NB4 (cell line): ENCODE measurements around the gene GALNT2.

Source experiments
- DNase-seq: peaks from one replicate; pipeline ENCODE4 v3.0.0; 2010; ENCODE audit warnings: low read depth
- H3K4me3 ChIP-seq: one replicate; pipeline ENCODE4 v1.5.1; 2011; ENCODE audit warnings: mild to moderate bottlenecking, low read depth, low read length, moderate library complexity
- MYC ChIP-seq: IDR thresholded peaks from 2 replicates; pipeline ENCODE4 v1.6.1; 2011; ENCODE audit warnings: low read depth, low read length
- POLR2A ChIP-seq: IDR thresholded peaks from 2 replicates; pipeline ENCODE4 v1.6.1; 2011; ENCODE audit warnings: mild to moderate bottlenecking; ENCODE audit not compliant: insufficient read length; ENCODE audit errors: extremely low read depth
- TF ChIP-seq, protein P1 (sequence below): IDR thresholded peaks from one replicate; pipeline ENCODE4 v1.5.1; 2012; ENCODE audit warnings: low read depth, low read length
- TF ChIP-seq, protein P2 (sequence below): IDR thresholded peaks from 2 replicates; pipeline ENCODE4 v1.6.1; 2011; ENCODE audit warnings: low read depth, low read length

Gene GALNT2

DNA sequence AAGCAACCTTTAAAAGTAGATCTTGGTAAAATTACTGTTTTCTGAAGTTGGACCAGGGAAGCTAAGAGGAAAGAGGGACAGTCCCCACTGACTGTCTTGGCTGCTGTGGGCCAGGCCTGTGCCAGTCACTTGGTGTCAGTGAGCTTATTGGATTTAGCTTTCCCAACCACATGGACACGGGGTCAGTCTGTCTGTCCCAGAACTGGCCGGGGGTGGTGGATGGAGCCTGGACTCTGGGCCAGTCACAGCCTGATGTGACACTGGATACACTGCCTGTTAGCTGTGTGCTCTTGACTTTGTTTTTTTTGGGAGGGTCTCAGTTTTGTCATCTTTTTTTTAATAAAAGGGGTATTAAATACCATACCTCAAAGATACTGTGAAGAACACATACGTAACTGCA lies 96.7 kb downstream of the GALNT2 start:
- DNase-seq = no peak
- TF ChIP-seq, protein P1, sequence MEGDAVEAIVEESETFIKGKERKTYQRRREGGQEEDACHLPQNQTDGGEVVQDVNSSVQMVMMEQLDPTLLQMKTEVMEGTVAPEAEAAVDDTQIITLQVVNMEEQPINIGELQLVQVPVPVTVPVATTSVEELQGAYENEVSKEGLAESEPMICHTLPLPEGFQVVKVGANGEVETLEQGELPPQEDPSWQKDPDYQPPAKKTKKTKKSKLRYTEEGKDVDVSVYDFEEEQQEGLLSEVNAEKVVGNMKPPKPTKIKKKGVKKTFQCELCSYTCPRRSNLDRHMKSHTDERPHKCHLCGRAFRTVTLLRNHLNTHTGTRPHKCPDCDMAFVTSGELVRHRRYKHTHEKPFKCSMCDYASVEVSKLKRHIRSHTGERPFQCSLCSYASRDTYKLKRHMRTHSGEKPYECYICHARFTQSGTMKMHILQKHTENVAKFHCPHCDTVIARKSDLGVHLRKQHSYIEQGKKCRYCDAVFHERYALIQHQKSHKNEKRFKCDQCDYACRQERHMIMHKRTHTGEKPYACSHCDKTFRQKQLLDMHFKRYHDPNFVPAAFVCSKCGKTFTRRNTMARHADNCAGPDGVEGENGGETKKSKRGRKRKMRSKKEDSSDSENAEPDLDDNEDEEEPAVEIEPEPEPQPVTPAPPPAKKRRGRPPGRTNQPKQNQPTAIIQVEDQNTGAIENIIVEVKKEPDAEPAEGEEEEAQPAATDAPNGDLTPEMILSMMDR = no peak
- TF ChIP-seq, protein P2, sequence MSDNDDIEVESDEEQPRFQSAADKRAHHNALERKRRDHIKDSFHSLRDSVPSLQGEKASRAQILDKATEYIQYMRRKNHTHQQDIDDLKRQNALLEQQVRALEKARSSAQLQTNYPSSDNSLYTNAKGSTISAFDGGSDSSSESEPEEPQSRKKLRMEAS = no peak
- TF ChIP-seq MYC (no peak), POLR2A (no peak)
- H3K4me3 ChIP-seq = no peak overlapping the region

DNA sequence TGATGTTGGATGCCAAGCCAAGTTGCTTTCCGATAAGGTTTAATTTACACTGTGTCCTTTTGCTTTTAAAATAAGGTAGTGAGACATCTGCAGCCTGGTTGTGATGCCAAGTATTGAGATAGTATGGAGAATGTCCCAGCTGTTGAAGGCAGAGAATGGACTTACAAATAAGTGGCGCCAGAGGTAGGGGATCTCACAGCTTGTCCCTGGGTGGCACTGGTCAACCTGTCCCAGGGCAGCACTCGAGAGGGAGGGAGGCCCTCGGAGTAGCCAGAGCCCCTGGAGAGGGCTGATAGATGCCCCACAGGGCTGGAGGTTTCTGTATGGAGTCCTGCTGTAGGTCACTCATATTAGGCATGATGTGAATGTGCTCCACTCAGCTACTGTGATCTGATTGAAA lies 98.5 kb downstream of the GALNT2 start:
- DNase-seq = no peak
- no peak overlapping the region for H3K4me3 ChIP-seq
- TF ChIP-seq, protein P2 = no peak
- TF ChIP-seq POLR2A = no peak

DNA sequence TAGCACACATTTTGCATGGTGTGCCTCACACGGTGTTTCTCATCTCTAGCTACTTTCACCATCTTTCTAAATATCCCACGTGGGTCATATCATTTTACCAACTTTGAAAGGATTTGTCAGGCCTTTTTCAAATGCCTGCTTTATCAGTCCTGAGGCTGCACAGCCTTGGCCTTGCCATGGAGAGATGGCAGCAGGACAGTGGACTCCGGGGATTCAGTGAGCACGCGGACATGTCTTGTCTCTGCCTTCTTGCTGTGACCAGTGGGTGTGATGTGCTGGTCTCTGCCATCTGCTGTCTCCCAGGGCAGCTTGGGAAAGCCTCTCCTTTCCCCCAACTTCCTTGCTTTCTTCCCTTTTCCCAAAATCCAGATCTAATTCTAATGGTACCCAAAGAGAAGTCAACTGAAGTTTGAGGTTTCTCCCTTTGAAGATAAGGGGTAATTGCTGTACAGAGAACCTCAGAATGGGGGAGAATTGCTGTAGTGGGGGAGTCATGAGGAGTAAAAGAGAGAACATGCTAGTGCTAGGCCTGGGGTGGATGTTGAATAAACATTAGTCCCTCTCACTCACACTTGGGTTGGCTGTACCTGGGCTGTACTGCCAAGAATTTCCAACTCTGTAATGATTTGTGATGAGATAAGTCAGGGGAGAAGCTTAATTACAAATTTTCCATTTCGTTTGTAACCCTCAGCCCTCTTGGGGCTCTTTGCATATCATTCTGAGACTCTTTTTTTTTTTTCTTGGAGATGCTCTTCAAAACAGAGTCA lies 99.5 kb downstream of the GALNT2 start:
- TF ChIP-seq POLR2A (no peak), MYC (no peak)
- TF ChIP-seq, protein P2 = no peak
- TF ChIP-seq, protein P1 = no peak
- DNase-seq = no peak
- H3K4me3 ChIP-seq = no peak overlapping the region

DNA sequence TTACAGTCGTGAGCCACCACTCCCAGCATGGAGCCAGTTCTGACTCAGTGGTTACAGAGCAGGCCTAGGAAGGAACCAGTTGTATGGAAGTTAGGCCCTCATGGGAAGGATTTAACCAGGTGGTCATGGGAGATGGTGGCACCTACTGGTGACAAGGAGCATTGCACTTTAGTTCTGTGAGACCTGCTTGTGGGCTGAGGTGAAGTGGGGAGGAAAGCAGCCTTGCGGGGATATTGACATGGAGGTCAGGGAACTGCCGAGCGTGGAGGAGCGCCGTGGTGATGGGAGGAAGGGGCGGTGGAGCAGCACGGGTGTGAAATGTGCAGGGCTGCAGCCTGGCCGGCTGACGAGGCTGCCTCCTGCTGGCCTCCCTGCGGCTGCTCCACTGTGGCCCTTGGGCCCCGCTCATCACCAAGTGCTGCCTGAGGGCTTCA lies 100.4 kb downstream of the GALNT2 start:
- peak; percentile 75 for DNase-seq
- no peak overlapping the region for H3K4me3 ChIP-seq
- TF ChIP-seq POLR2A (no peak), MYC (no peak)
- TF ChIP-seq, protein P2 = no peak
- TF ChIP-seq, protein P1 = peak; percentile 86

DNA sequence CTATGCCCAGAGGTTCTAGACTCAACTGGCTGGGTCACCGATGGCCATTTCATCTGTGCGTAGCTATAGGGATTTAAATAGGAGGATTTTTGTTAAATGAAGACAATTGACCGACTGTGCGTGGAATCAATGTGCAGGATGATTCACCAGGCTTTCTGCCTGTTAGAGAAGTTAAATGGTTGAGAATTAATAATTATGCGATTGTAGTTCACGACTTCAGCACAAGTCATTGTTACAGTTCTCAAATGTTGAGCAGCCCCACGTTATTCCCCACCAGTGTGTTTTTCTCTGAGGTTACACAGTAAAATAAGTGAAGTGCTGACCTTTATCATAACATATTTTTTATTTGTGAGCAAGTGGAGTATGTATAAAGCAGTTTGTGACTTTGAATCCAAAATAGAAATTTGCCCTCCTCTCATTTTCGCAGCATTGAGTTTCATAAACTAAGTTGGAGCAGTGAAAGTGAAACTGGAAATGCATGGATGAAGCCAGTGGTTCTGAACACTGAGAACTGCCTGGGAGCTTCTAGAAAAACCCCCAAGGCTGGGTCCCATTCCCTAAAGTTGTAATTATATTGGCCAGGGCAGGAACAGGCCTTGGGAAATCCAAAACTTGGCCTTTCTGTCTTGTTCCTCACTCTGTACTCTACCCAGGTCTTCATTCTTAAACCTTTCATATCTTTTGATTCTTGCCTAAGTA lies 102.6 kb downstream of the GALNT2 start:
- TF ChIP-seq, protein P1 = no peak
- TF ChIP-seq POLR2A (no peak), MYC (no peak)
- TF ChIP-seq, protein P2 = no peak
- no peak for DNase-seq
- H3K4me3 ChIP-seq = no peak overlapping the region

DNA sequence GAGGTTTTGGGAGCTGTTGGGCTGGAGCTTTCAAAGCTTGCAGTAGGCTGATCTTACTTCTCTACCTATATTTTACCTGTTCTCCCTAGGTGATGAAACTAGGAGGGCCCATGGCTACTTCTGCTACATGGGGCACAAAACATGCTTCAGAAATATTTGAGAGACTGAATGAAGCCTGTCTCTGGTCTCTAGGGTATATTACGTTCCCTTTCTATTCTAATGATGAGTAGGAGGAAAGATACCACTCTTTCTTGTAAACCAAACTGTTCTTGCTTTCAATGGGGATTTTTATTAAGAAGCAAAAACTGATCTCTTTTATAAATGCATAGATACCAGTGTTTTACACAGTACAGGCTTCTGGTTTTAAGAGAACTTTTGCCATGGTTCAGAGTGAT lies 103.1 kb downstream of the GALNT2 start:
- TF ChIP-seq MYC = no peak
- TF ChIP-seq POLR2A = no peak
- TF ChIP-seq, protein P2 = no peak
- TF ChIP-seq, protein P1 = no peak
- no peak for DNase-seq
- H3K4me3 ChIP-seq = no peak overlapping the region
